NB4 (cell line): ENCODE data around the gene CHN1.

ENCODE experiments used
- MAX ChIP-seq: IDR thresholded peaks from 2 replicates; pipeline ENCODE4 v1.6.1; 2011; ENCODE audit warnings: low read depth, low read length
- MYC ChIP-seq: IDR thresholded peaks from 2 replicates; pipeline ENCODE4 v1.6.1; 2011; ENCODE audit warnings: low read depth, low read length
- POLR2A ChIP-seq: IDR thresholded peaks from 2 replicates; pipeline ENCODE4 v1.6.1; 2011; ENCODE audit warnings: mild to moderate bottlenecking; ENCODE audit not compliant: insufficient read length; ENCODE audit errors: extremely low read depth
- TF ChIP-seq, protein P1 (sequence below): IDR thresholded peaks from one replicate; pipeline ENCODE4 v1.5.1; 2012; ENCODE audit warnings: low read depth, low read length

DNA sequence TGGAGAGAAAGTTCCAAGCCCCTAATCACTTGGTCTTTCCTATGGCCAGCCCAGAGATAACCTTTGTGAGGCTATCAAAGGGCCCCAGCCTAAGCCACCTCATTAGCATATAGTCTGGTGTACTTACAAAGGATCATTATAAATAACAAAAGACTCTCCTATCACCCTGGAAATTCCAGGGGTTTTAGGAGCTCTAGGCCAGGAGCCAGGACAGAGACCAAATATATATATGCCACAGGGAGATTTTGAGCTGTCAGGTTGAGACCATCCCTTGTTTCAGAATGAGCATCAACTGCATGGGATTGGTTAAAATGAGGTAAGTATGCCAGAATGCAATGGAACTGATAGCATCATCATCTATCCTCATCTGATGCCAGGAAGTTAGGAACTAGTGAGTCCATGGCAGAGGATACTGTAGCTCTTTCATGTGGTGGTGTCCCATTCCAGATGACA is 208.8 kb downstream of the CHN1 start:
- TF ChIP-seq, protein P1, sequence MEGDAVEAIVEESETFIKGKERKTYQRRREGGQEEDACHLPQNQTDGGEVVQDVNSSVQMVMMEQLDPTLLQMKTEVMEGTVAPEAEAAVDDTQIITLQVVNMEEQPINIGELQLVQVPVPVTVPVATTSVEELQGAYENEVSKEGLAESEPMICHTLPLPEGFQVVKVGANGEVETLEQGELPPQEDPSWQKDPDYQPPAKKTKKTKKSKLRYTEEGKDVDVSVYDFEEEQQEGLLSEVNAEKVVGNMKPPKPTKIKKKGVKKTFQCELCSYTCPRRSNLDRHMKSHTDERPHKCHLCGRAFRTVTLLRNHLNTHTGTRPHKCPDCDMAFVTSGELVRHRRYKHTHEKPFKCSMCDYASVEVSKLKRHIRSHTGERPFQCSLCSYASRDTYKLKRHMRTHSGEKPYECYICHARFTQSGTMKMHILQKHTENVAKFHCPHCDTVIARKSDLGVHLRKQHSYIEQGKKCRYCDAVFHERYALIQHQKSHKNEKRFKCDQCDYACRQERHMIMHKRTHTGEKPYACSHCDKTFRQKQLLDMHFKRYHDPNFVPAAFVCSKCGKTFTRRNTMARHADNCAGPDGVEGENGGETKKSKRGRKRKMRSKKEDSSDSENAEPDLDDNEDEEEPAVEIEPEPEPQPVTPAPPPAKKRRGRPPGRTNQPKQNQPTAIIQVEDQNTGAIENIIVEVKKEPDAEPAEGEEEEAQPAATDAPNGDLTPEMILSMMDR: no peak
- TF ChIP-seq MYC: no peak
- TF ChIP-seq POLR2A: no peak
- TF ChIP-seq MAX: no peak
